Measurements from ENCODE around the gene VPS13D. TPM values are rescaled to one million over a fixed set of nuclear protein-coding genes. Genes with fewer than 3 reads are reported as not detected.

The VPS13D gene

GRCh38 chr1:12561121-12561520 is 331.3 kb downstream of the VPS13D start:
- WGBS, result 87% methylated on average over 7 of the region's 7 CpGs
- Histone ChIP-seq H3K9me3 (ENCODE audit: control insufficient read depth, low read length) (peaks cover 16% of the 10 kb centered on the region), H3K4me1 (ENCODE audit: control insufficient read depth, insufficient read depth, low read depth, low read length) (peaks cover 9% of the 10 kb centered on the region), H3K9ac (ENCODE audit: low read length) (no peak overlapping the region), H3K4me2 (ENCODE audit: low read length, poor library complexity, severe bottlenecking) (no peak overlapping the region), H3K27me3 (ENCODE audit: control insufficient read depth in 1 of 2, insufficient read depth in 1 of 2, low read length in 2 of 2) (peaks cover 0 to 3% of the 10 kb centered on the region in 2 experiments), H3K27ac (ENCODE audit: low read length, poor library complexity, severe bottlenecking) (no peak overlapping the region), H2BK15ac (ENCODE audit: low read depth, poor library complexity, severe bottlenecking) (no peak overlapping the region), H3K36me3 (ENCODE audit: control insufficient read depth in 1 of 2, insufficient read depth in 2 of 2, low read depth in 1 of 2, low read length in 2 of 2) (no peaks in the 10 kb centered on the region), H3K23ac (ENCODE audit: low read length in 2 of 2) (no peak overlapping the region), H3K14ac (ENCODE audit: low read length in 2 of 2) (no peak overlapping the region), H3K4me3 (ENCODE audit: insufficient read depth in 1 of 2, low read depth in 1 of 2, low read length in 2 of 2) (no peak overlapping the region), H2AK5ac (ENCODE audit: low read length, severe bottlenecking) (no peak overlapping the region), H3K4ac (ENCODE audit: low read depth in 1 of 2, low read length in 2 of 2) (no peak overlapping the region), H3K18ac (ENCODE audit: low read depth in 1 of 2, low read length in 2 of 2) (no peak overlapping the region), H2BK5ac (ENCODE audit: low read depth, low read length, poor library complexity, severe bottlenecking) (no peak overlapping the region), H2AFZ (ENCODE audit: low read depth, low read length) (no peak overlapping the region), H3K79me1 (replicated peaks; ENCODE audit: low read length, poor library complexity, severe bottlenecking) (no peaks in the 10 kb centered on the region), H4K8ac (ENCODE audit: low read length) (no peak overlapping the region), H2BK120ac (ENCODE audit: low read depth, low read length) (no peak overlapping the region), H2BK12ac (ENCODE audit: low read length in 2 of 2) (no peak overlapping the region), H4K91ac (ENCODE audit: low read length) (no peak overlapping the region)
- DNase-seq, result no peak

Small RNAs within 50 kb of the gene (small RNA-seq; reads per million reads assigned to genes)
- not detected for gene MIR4632 (ENCODE audit: low read depth)
- gene RF00156 (ENCODE audit: low read depth), result not detected
- not detected for gene SNORA59A (ENCODE audit: low read depth)

Data from mesenchymal stem cell (in vitro differentiated cells and primary cell).